HepG2 (cell line): ENCODE data around the gene MED22. TPM values are rescaled to one million over a fixed set of nuclear protein-coding genes. Genes with fewer than 3 reads are reported as not detected.

Source experiments
- GFI1 ChIP-seq: sonication (generic); formaldehyde crosslinking; IDR thresholded peaks from 2 replicates; pipeline ENCODE4 v1.5.0; 2020; ENCODE audit warnings: missing genetic modification reagents, mild to moderate bottlenecking, borderline replicate concordance
- IKZF5 ChIP-seq: IDR thresholded peaks from 2 replicates; pipeline ENCODE4 v1.6.1; 2018; ENCODE audit warnings: missing genetic modification reagents, mild to moderate bottlenecking, missing compliant biosample characterization
- MTERF4 ChIP-seq: sonication (generic); formaldehyde crosslinking; IDR thresholded peaks from 2 replicates; pipeline ENCODE4 v1.8.0; 2023; ENCODE audit warnings: mild to moderate bottlenecking, missing genetic modification reagents
- MXD3 ChIP-seq: IDR thresholded peaks from 2 replicates; pipeline ENCODE4 v1.6.1; 2016; ENCODE audit warnings: mild to moderate bottlenecking, missing biosample characterization, missing genetic modification reagents
- MYNN ChIP-seq: sonication (generic); formaldehyde crosslinking; IDR thresholded peaks from 2 replicates; pipeline ENCODE4 v1.4.0; 2020; ENCODE audit warnings: mild to moderate bottlenecking, low read depth, missing genetic modification reagents
- POLR2AphosphoS2 ChIP-seq: IDR thresholded peaks from 2 replicates; pipeline ENCODE4 v1.6.1; 2011; ENCODE audit warnings: low read depth, low read length, improper control_type of control experiment
- POLR2AphosphoS5 ChIP-seq: IDR thresholded peaks from 2 replicates; pipeline ENCODE4 v1.6.1; 2012; ENCODE audit warnings: low read depth, low read length
- RFXAP ChIP-seq: sonication (generic); formaldehyde crosslinking; IDR thresholded peaks from 2 replicates; pipeline ENCODE4 v1.4.0; 2020; ENCODE audit warnings: missing genetic modification reagents, borderline replicate concordance
- SALL2 ChIP-seq: sonication (generic); formaldehyde crosslinking; IDR thresholded peaks from 2 replicates; pipeline ENCODE4 v1.8.1; 2023; ENCODE audit warnings: mild to moderate bottlenecking, missing genetic modification reagents, inconsistent platforms
- SMAD9 ChIP-seq: sonication (generic); formaldehyde crosslinking; IDR thresholded peaks from 2 replicates; pipeline ENCODE4 v1.5.1; 2020; ENCODE audit warnings: mild to moderate bottlenecking, missing genetic modification reagents
- XBP1 ChIP-seq: sonication (generic); formaldehyde crosslinking; IDR thresholded peaks from 2 replicates; pipeline ENCODE4 v1.5.0; 2020; ENCODE audit warnings: missing genetic modification reagents
- ZBED4 ChIP-seq: sonication (generic); formaldehyde crosslinking; IDR thresholded peaks from 2 replicates; pipeline ENCODE4 v1.4.0; 2020; ENCODE audit warnings: missing genetic modification reagents, borderline replicate concordance
- ZBTB26 ChIP-seq: IDR thresholded peaks from 2 replicates; pipeline ENCODE4 v1.6.1; 2016; ENCODE audit warnings: missing compliant biosample characterization, missing genetic modification reagents, borderline replicate concordance
- ZBTB34 ChIP-seq: sonication (generic); formaldehyde crosslinking; IDR thresholded peaks from 2 replicates; pipeline ENCODE4 v1.8.0; 2022; ENCODE audit warnings: mild to moderate bottlenecking, missing genetic modification reagents
- ZMYM4 ChIP-seq: sonication (generic); formaldehyde crosslinking; IDR thresholded peaks from 2 replicates; pipeline ENCODE4 v1.8.1; 2023; ENCODE audit warnings: mild to moderate bottlenecking, missing genetic modification reagents
- ZNF205 ChIP-seq: IDR thresholded peaks from 2 replicates; pipeline ENCODE4 v1.6.1; 2018; ENCODE audit warnings: missing biosample characterization, missing genetic modification reagents
- ZNF337 ChIP-seq: sonication (generic); formaldehyde crosslinking; IDR thresholded peaks from 2 replicates; pipeline ENCODE4 v1.5.1; 2020; ENCODE audit warnings: missing genetic modification reagents, low read depth, mild to moderate bottlenecking, borderline replicate concordance
- ZNF670 ChIP-seq: sonication (generic); formaldehyde crosslinking; IDR thresholded peaks from 2 replicates; pipeline ENCODE4 v1.8.0; 2022; ENCODE audit warnings: mild to moderate bottlenecking, missing genetic modification reagents, borderline replicate concordance
- ZNF891 ChIP-seq: sonication (generic); formaldehyde crosslinking; IDR thresholded peaks from 2 replicates; pipeline ENCODE4 v1.5.0; 2020; ENCODE audit warnings: mild to moderate bottlenecking, missing genetic modification reagents
- polyA plus RNA-seq, 8 experiments: library from polyadenylated mRNA; depleted of rRNA in 3 of 8; stranded (reverse) in 7 of 8; unstranded in 1 of 8; fragments of >200 nt; fragmentation: Illumina TruSeq in 4 of 8; extraction: Trizol in 4 of 8; gene quantifications; 2 replicates each; pipeline versions ENCODE4 v1.2.1 to v1.2.3, GENCODE V29; 2011 to 2016; ENCODE audit warnings: low read depth in 4 of 8, missing spikeins in 1 of 8, mixed read lengths in 1 of 8; ENCODE audit not compliant: insufficient read depth in 1 of 8
- total RNA-seq, 5 experiments: library from RNA; depleted of rRNA; stranded (reverse); fragments of >200 nt; fragmentation: Illumina TruSeq; extraction: Trizol; gene quantifications; 2 replicates each; pipeline ENCODE4 v1.2.3, GENCODE V29; 2016; ENCODE audit warnings: low read depth in 1 of 5

MED22 gene
- total and polyA plus RNA-seq, 2 of the 13 experiments (the other 11 are each of a cell fraction or from before 2014, with no cell fraction given): 15.8 to 22.1 TPM

- TF ChIP-seq ZBED4 (CRISPR knock-in tag): no peak; the same call in 1 of the 2 replicates
- TF ChIP-seq IKZF5 (CRISPR knock-in tag): peak; percentile 65; the same call in 1 of the 2 replicates
- TF ChIP-seq ZMYM4: peak; percentile 50; the same call in 1 of the 2 replicates
- peak; percentile 37; the same call in 1 of the 2 replicates for TF ChIP-seq GFI1 (CRISPR knock-in tag)
- peak; percentile 76; the same call in 1 of the 2 replicates for TF ChIP-seq MXD3 (CRISPR knock-in tag)
- TF ChIP-seq POLR2AphosphoS5: peak; percentile 100
- TF ChIP-seq MTERF4 (CRISPR knock-in tag): no peak
- TF ChIP-seq POLR2AphosphoS2: peak; percentile 85; the same call in 1 of the 2 replicates
- TF ChIP-seq ZNF670 (CRISPR knock-in tag): peak; percentile 5; the same call in 1 of the 2 replicates
- no peak for TF ChIP-seq ZNF337 (CRISPR knock-in tag)
- TF ChIP-seq SMAD9 (CRISPR knock-in tag): 0 out of 2 replicates have a peak, but pooled peaks have one; percentile 54
- peak; percentile 78; the same call in 1 of the 2 replicates for TF ChIP-seq SALL2 (CRISPR knock-in tag)
- TF ChIP-seq ZNF205 (CRISPR knock-in tag): peak; percentile 85
- peak; percentile 66 for TF ChIP-seq ZNF891 (CRISPR knock-in tag)
- TF ChIP-seq MYNN (CRISPR knock-in tag): no peak
- TF ChIP-seq RFXAP (CRISPR knock-in tag): peak; percentile 71; the same call in 1 of the 2 replicates
- TF ChIP-seq ZBTB26: peak; percentile 83; the same call in 1 of the 2 replicates
- no peak for TF ChIP-seq XBP1 (CRISPR knock-in tag)
- 0 out of 2 replicates have a peak, but pooled peaks have one; percentile 16 for TF ChIP-seq ZBTB34 (CRISPR knock-in tag)
Observed at GRCh38 chr9:133347985-133348717, at the start of gene MED22, which contains the start of gene RPL7A (continued).
